HepG2 (cell line): ENCODE results near the gene DHRS7. TPM values are rescaled to one million over a fixed set of nuclear protein-coding genes. Genes with fewer than 3 reads are reported as not detected.

ENCODE experiments used
- FOXA3 ChIP-seq: IDR thresholded peaks from 2 replicates; pipeline ENCODE4 v1.6.1; 2016; ENCODE audit warnings: missing genetic modification reagents, missing compliant biosample characterization
- FUBP1 ChIP-seq: sonication (generic); formaldehyde crosslinking; IDR thresholded peaks from 2 replicates; pipeline ENCODE4 v1.5.1; 2020; ENCODE audit warnings: missing genetic modification reagents, mild to moderate bottlenecking, borderline replicate concordance
- GABPB1 ChIP-seq: IDR thresholded peaks from 2 replicates; pipeline ENCODE4 v1.6.1; 2016; ENCODE audit warnings: mild to moderate bottlenecking, missing genetic modification reagents, moderate library complexity, missing compliant biosample characterization
- GRHL1 ChIP-seq: sonication (generic); formaldehyde crosslinking; conservative IDR thresholded peaks from 2 replicates; pipeline ENCODE4 v1.8.0; 2022; ENCODE audit warnings: missing genetic modification reagents
- HOXA9 ChIP-seq: sonication (generic); formaldehyde crosslinking; IDR thresholded peaks from 2 replicates; pipeline ENCODE4 v1.8.1; 2022; ENCODE audit warnings: missing genetic modification reagents, mild to moderate bottlenecking, moderate library complexity, borderline replicate concordance
- IRF2 ChIP-seq: IDR thresholded peaks from 2 replicates; pipeline ENCODE4 v1.6.1; 2018; ENCODE audit warnings: missing genetic modification reagents, missing compliant biosample characterization
- KDM4B ChIP-seq: sonication (generic); formaldehyde crosslinking; IDR thresholded peaks from 2 replicates; pipeline ENCODE4 v1.4.0; 2020; ENCODE audit warnings: missing genetic modification reagents
- MLXIP ChIP-seq: sonication (generic); formaldehyde crosslinking; IDR thresholded peaks from 2 replicates; pipeline ENCODE4 v1.9.0; 2021; ENCODE audit warnings: missing genetic modification reagents, borderline replicate concordance
- NFKB2 ChIP-seq: sonication (generic); formaldehyde crosslinking; IDR thresholded peaks from 2 replicates; pipeline ENCODE4 v1.4.0; 2020; ENCODE audit warnings: missing genetic modification reagents, borderline replicate concordance
- NFKBIZ ChIP-seq: IDR thresholded peaks from 2 replicates; pipeline ENCODE4 v1.6.1; 2018; ENCODE audit warnings: missing genetic modification reagents, missing compliant biosample characterization
- PITX1 ChIP-seq: sonication (generic); formaldehyde crosslinking; IDR thresholded peaks from 2 replicates; pipeline ENCODE4 v1.5.1; 2020; ENCODE audit warnings: mild to moderate bottlenecking, missing genetic modification reagents
- RAD21 ChIP-seq: fragments of 450-650 bp; formaldehyde crosslinking; IDR thresholded peaks from 2 replicates; pipeline ENCODE4 v1.5.0; 2020; ENCODE audit warnings: mild to moderate bottlenecking
- SP5 ChIP-seq: IDR thresholded peaks from 2 replicates; pipeline ENCODE4 v1.6.1; 2016; ENCODE audit warnings: low read depth, borderline replicate concordance
- TARDBP ChIP-seq: sonication (generic); formaldehyde crosslinking; IDR thresholded peaks from 2 replicates; pipeline ENCODE4 v1.8.0; 2022; ENCODE audit warnings: mild to moderate bottlenecking, missing genetic modification reagents
- TBX2 ChIP-seq: sonication (generic); formaldehyde crosslinking; IDR thresholded peaks from 2 replicates; pipeline ENCODE4 v1.5.0; 2020; ENCODE audit warnings: missing genetic modification reagents, mild to moderate bottlenecking, borderline replicate concordance
- ZNF274 ChIP-seq: sonication (generic); formaldehyde crosslinking; IDR thresholded peaks from 2 replicates; pipeline ENCODE4 v1.5.1; 2020; ENCODE audit warnings: mild to moderate bottlenecking, missing genetic modification reagents
- ZNF367 ChIP-seq: sonication (generic); formaldehyde crosslinking; IDR thresholded peaks from 2 replicates; pipeline ENCODE4 v1.4.0; 2020; ENCODE audit warnings: missing genetic modification reagents, borderline replicate concordance
- ZNF441 ChIP-seq: sonication (generic); formaldehyde crosslinking; IDR thresholded peaks from 2 replicates; pipeline ENCODE4 v1.7.0; 2021; ENCODE audit warnings: missing genetic modification reagents, borderline replicate concordance
- ZNF451 ChIP-seq: sonication (generic); formaldehyde crosslinking; IDR thresholded peaks from 2 replicates; pipeline ENCODE4 v1.5.0; 2020; ENCODE audit warnings: mild to moderate bottlenecking, missing genetic modification reagents
- ZNF460 ChIP-seq: sonication (generic); formaldehyde crosslinking; IDR thresholded peaks from 2 replicates; pipeline ENCODE4 v1.5.1; 2020; ENCODE audit warnings: missing genetic modification reagents, mild to moderate bottlenecking, borderline replicate concordance
- ZNF543 ChIP-seq: sonication (generic); formaldehyde crosslinking; IDR thresholded peaks from 2 replicates; pipeline ENCODE4 v1.4.0; 2020; ENCODE audit warnings: mild to moderate bottlenecking, missing genetic modification reagents
- ZNF567 ChIP-seq: sonication (generic); formaldehyde crosslinking; IDR thresholded peaks from 2 replicates; pipeline ENCODE4 v1.8.1; 2023; ENCODE audit warnings: mild to moderate bottlenecking, missing genetic modification reagents, borderline replicate concordance
- ZNF569 ChIP-seq: sonication (generic); formaldehyde crosslinking; IDR thresholded peaks from 2 replicates; pipeline ENCODE4 v1.5.0; 2020; ENCODE audit warnings: mild to moderate bottlenecking, missing genetic modification reagents, moderate library complexity, borderline replicate concordance
- ZNF883 ChIP-seq: sonication (generic); formaldehyde crosslinking; IDR thresholded peaks from 2 replicates; pipeline ENCODE4 v1.5.1; 2020; ENCODE audit warnings: mild to moderate bottlenecking, missing genetic modification reagents; ENCODE audit errors: not compliant biosample characterization
- polyA plus RNA-seq, 8 experiments: library from polyadenylated mRNA; depleted of rRNA in 3 of 8; stranded (reverse) in 7 of 8; unstranded in 1 of 8; fragments of >200 nt; fragmentation: Illumina TruSeq in 4 of 8; extraction: Trizol in 4 of 8; gene quantifications; 2 replicates each; pipeline versions ENCODE4 v1.2.1 to v1.2.3, GENCODE V29; 2011 to 2016; ENCODE audit warnings: low read depth in 4 of 8, missing spikeins in 1 of 8, mixed read lengths in 1 of 8; ENCODE audit not compliant: insufficient read depth in 1 of 8
- total RNA-seq, 5 experiments: library from RNA; depleted of rRNA; stranded (reverse); fragments of >200 nt; fragmentation: Illumina TruSeq; extraction: Trizol; gene quantifications; 2 replicates each; pipeline ENCODE4 v1.2.3, GENCODE V29; 2016; ENCODE audit warnings: low read depth in 1 of 5

Gene DHRS7
- total and polyA plus RNA-seq, 2 of the 13 experiments (the other 11 are each of a cell fraction or from before 2014, with no cell fraction given), result 20.8 to 44.4 TPM

GRCh38 chr14:60164712-60165546 is at the start of gene DHRS7 (continued):
- TF ChIP-seq ZNF441, result no peak
- TF ChIP-seq TBX2 (CRISPR knock-in tag), result peak; percentile 74
- TF ChIP-seq SP5, result peak; percentile 85
- TF ChIP-seq NFKBIZ, result no peak
- TF ChIP-seq ZNF569 (CRISPR knock-in tag), result no peak
- TF ChIP-seq RAD21 (CRISPR knock-in tag), result peak; percentile 74
- peak; percentile 83 for TF ChIP-seq ZNF451
- peak; percentile 79 for TF ChIP-seq GABPB1
- no peak for TF ChIP-seq KDM4B (CRISPR knock-in tag)
- no peak for TF ChIP-seq IRF2 (CRISPR knock-in tag)
- 0 out of 2 replicates have a peak, but pooled peaks have one; percentile 44 for TF ChIP-seq PITX1
- TF ChIP-seq TARDBP (CRISPR knock-in tag), result no peak
- no peak for TF ChIP-seq MLXIP (CRISPR knock-in tag)
- TF ChIP-seq GRHL1 (CRISPR knock-in tag), result no peak
- TF ChIP-seq ZNF367 (CRISPR knock-in tag), result no peak
- TF ChIP-seq HOXA9 (CRISPR knock-in tag), result no peak
- peak; percentile 62; the same call in 1 of the 2 replicates for TF ChIP-seq NFKB2 (CRISPR knock-in tag)
- no peak for TF ChIP-seq ZNF460 (CRISPR knock-in tag)
- no peak; the same call in 1 of the 2 replicates for TF ChIP-seq FUBP1
- TF ChIP-seq ZNF543, result peak; percentile 73; the same call in 1 of the 2 replicates
- peak; percentile 90 for TF ChIP-seq ZNF883
- no peak; the same call in 1 of the 2 replicates for TF ChIP-seq FOXA3 (CRISPR knock-in tag)
- TF ChIP-seq ZNF567 (CRISPR knock-in tag), result 0 out of 2 replicates have a peak, but pooled peaks have one; percentile 13
- TF ChIP-seq ZNF274 (CRISPR knock-in tag), result peak; percentile 87
